Measurements from ENCODE around the gene SELENOT. TPM values are rescaled to one million over a fixed set of nuclear protein-coding genes. Genes with fewer than 3 reads are reported as not detected.

Gene SELENOT
- total and polyA plus RNA-seq, 7 experiments from 2014 or later, result 51.3 to 179 (median 92.1) TPM

GRCh38 chr3:150639262-150639661 lies 36.1 kb downstream of the SELENOT start:
- intact Hi-C loops (cut with micrococcal nuclease), result loop anchor here in 1 of 2 donors (5.0 to 10.0 kb wide), 2 partner anchors 37 to 226 kb away; partner anchors contain the start of gene SELENOT
- no peak overlapping the region for H3K4me3 Mint-ChIP-seq
- POLR2A ChIA-PET, result no interaction called here

DNA sequence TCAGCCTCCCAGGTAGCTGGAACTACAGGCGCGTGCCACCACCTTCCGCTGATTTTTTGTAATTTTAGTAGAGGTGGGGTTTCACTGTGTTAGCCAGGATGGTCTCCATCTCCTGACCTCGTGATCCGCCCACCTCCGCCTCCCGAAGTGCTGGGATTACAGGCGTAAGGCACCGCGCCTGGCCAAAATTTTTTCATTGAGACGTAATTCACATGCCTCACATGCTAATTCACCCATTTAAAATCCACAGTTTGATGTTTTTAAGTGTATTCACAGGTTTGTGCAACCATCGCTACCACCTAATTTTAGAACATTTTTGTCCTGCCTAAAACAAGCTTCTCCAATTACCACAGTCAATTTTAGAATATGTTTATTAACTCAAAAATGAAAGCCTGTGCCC lies 37.1 kb downstream of the SELENOT start:
- ATAC-seq (no peak), DNase-seq (no peak)
- peaks cover 8 to 10% of the 10 kb centered on the region in 2 donors for H3K4me1 ChIP-seq (ENCODE audit: control insufficient read depth in 2 of 2, insufficient read depth in 2 of 2, low read length in 2 of 2)
- no peaks in the 10 kb centered on the region for H3K27me3 ChIP-seq (ENCODE audit: control insufficient read depth in 2 of 2, insufficient read depth in 2 of 2, low read length in 2 of 2)
- intact Hi-C loops (cut with micrococcal nuclease), result no loop called here
- H3K27ac Mint-ChIP-seq, result no peak overlapping the region
- CTCF ChIA-PET, result no interaction called here
- H3K4me3 ChIP-seq (ENCODE audit: low read length), result no peak overlapping the region
- H3K27me3 Mint-ChIP-seq, result peaks cover 0 to 18% (median 8%) of the 10 kb centered on the region in 5 donors
- H3K4me1 Mint-ChIP-seq, result peaks cover 11 to 17% (median 16%) of the 10 kb centered on the region in 7 donors
- H3K36me3 Mint-ChIP-seq, result peaks cover 0 to 2% (median 0%) of the 10 kb centered on the region in 5 donors
- H3K36me3 ChIP-seq (ENCODE audit: control insufficient read depth in 2 of 3, insufficient read depth in 3 of 3, low read length in 3 of 3), result no peaks in the 10 kb centered on the region
- H3K9me3 Mint-ChIP-seq, result no peaks in the 10 kb centered on the region
- H3K9me3 ChIP-seq (ENCODE audit: control insufficient read depth in 2 of 3, low read length in 3 of 3), result no peaks in the 10 kb centered on the region
- no peak overlapping the region for H3K4me3 Mint-ChIP-seq
- no peak overlapping the region for H3K27ac ChIP-seq (ENCODE audit: low read depth, low read length)
- POLR2A ChIA-PET, result no interaction called here

More at GRCh38 chr3:150639262-150639661, 36.1 kb downstream of the SELENOT start:
- ATAC-seq (no peak), DNase-seq (no peak)
- Mint-ChIP-seq H3K9me3 (no peaks in the 10 kb centered on the region), H3K27ac (no peak overlapping the region), H3K36me3 (peaks cover 0 to under 1% (median 0%) of the 10 kb centered on the region in 5 donors), H3K27me3 (peaks cover 0 to 16% (median 8%) of the 10 kb centered on the region in 5 donors), H3K4me1 (peaks cover 12 to 26% (median 23%) of the 10 kb centered on the region in 7 donors)
- Histone ChIP-seq H3K36me3 (ENCODE audit: control insufficient read depth in 2 of 3, insufficient read depth in 3 of 3, low read length in 3 of 3) (no peaks in the 10 kb centered on the region), H3K27ac (ENCODE audit: low read depth, low read length) (no peak overlapping the region), H3K27me3 (ENCODE audit: control insufficient read depth in 2 of 2, insufficient read depth in 2 of 2, low read length in 2 of 2) (no peaks in the 10 kb centered on the region), H3K4me3 (ENCODE audit: low read length) (no peak overlapping the region), H3K9me3 (ENCODE audit: control insufficient read depth in 2 of 3, low read length in 3 of 3) (no peaks in the 10 kb centered on the region), H3K4me1 (ENCODE audit: control insufficient read depth in 2 of 2, insufficient read depth in 2 of 2, low read length in 2 of 2) (peaks cover 12 to 13% of the 10 kb centered on the region in 2 donors)
- CTCF ChIA-PET, result no interaction called here

DNA sequence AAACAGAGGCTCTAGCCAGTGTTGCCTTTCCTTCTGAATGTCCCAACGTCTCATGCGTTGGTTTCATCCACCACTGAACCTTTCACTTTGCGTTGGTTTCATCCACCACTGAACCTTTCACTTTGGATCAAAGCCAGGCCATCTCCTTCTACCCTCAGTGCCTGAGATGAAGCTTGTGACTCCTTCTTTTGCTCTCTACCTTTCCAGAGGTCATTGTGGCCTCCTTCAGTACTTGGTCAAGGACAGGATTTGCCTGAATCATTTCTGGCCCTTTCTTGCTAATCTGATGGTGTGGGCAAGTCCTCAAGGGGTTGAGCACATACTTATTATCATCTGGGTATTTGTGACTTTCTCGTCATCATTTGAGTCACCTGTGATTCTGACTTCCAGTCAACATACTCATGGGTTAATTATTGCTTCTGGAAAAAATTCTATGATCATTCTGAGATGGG lies 50.0 kb downstream of the SELENOT start:
- no peaks in the 10 kb centered on the region for H3K36me3 ChIP-seq (ENCODE audit: control insufficient read depth in 2 of 3, insufficient read depth in 3 of 3, low read length in 3 of 3)
- POLR2A ChIA-PET, result no interaction called here
- H3K27ac Mint-ChIP-seq, result no peak overlapping the region
- no peak overlapping the region for H3K4me3 Mint-ChIP-seq
- ATAC-seq (no peak), DNase-seq (no peak)
- H3K27me3 Mint-ChIP-seq, result peaks cover 0 to 26% (median 4%) of the 10 kb centered on the region in 5 donors
- no peaks in the 10 kb centered on the region for H3K27me3 ChIP-seq (ENCODE audit: control insufficient read depth in 2 of 2, insufficient read depth in 2 of 2, low read length in 2 of 2)
- no peak overlapping the region for H3K27ac ChIP-seq (ENCODE audit: low read depth, low read length)
- no peaks in the 10 kb centered on the region for H3K4me1 Mint-ChIP-seq
- CTCF ChIA-PET, result no interaction called here
- H3K4me3 ChIP-seq (ENCODE audit: low read length), result no peak overlapping the region
- H3K9me3 ChIP-seq (ENCODE audit: control insufficient read depth in 2 of 3, low read length in 3 of 3), result no peaks in the 10 kb centered on the region
- intact Hi-C loops (cut with micrococcal nuclease), result no loop called here
- no peaks in the 10 kb centered on the region for H3K4me1 ChIP-seq (ENCODE audit: control insufficient read depth in 2 of 2, insufficient read depth in 2 of 2, low read length in 2 of 2)
- H3K36me3 Mint-ChIP-seq, result peaks cover 0 to 6% (median 0%) of the 10 kb centered on the region in 5 donors
- no peaks in the 10 kb centered on the region for H3K9me3 Mint-ChIP-seq

DNA sequence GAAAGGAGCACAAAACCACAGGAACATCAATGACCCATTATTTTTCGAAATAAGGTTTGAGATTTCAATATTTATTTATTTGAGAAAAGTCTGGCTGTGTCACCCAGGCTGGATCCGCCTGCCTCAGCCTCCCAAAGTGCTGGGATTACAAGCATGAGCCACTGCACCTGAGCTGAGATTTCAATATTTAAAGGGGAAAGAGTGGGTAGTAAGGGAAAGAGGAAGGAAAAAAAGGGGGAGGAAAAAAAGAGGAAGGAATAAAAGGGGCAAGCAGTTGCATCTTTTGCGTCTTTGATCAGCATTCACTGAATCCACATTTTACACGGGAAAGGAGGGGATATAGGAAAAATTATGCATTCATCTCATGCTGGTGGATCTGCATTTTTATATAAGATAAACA lies 53.2 kb downstream of the SELENOT start:
- Mint-ChIP-seq H3K4me1 (no peaks in the 10 kb centered on the region), H3K27me3 (peaks cover 0 to 27% (median 10%) of the 10 kb centered on the region in 5 donors), H3K36me3 (peaks cover 0 to 6% (median 0%) of the 10 kb centered on the region in 5 donors), H3K9me3 (no peaks in the 10 kb centered on the region), H3K27ac (no peak overlapping the region), H3K4me3 (no peak overlapping the region)
- POLR2A ChIA-PET, result no interaction called here
- intact Hi-C loops (cut with micrococcal nuclease), result no loop called here
- Histone ChIP-seq H3K27me3 (ENCODE audit: control insufficient read depth in 2 of 2, insufficient read depth in 2 of 2, low read length in 2 of 2) (no peaks in the 10 kb centered on the region), H3K36me3 (ENCODE audit: control insufficient read depth in 2 of 3, insufficient read depth in 3 of 3, low read length in 3 of 3) (no peaks in the 10 kb centered on the region), H3K27ac (ENCODE audit: low read depth, low read length) (no peak overlapping the region), H3K9me3 (ENCODE audit: control insufficient read depth in 2 of 3, low read length in 3 of 3) (no peaks in the 10 kb centered on the region), H3K4me3 (ENCODE audit: low read length) (no peak overlapping the region), H3K4me1 (ENCODE audit: control insufficient read depth in 2 of 2, insufficient read depth in 2 of 2, low read length in 2 of 2) (no peaks in the 10 kb centered on the region)
- CTCF ChIA-PET, result no interaction called here
- no peak for ATAC-seq
- DNase-seq, result no peak

GRCh38 chr3:150662410-150663200 lies 59.5 kb downstream of the SELENOT start:
- H3K27ac ChIP-seq (ENCODE audit: low read depth, low read length), result no peak overlapping the region
- Mint-ChIP-seq H3K36me3 (peaks cover 0 to 3% (median 0%) of the 10 kb centered on the region in 5 donors), H3K4me1 (peaks cover 0 to 25% (median 10%) of the 10 kb centered on the region in 7 donors), H3K9me3 (peaks cover 0 to 2% (median 0%) of the 10 kb centered on the region in 11 donors), H3K27ac (no peak overlapping the region), H3K27me3 (peaks cover 5 to 29% (median 16%) of the 10 kb centered on the region in 5 donors), H3K4me3 (no peak overlapping the region)
- DNase-seq (no peak), ATAC-seq (no peak)
- intact Hi-C loops (cut with micrococcal nuclease), result no loop called here
- H3K27me3 ChIP-seq (ENCODE audit: control insufficient read depth in 2 of 2, insufficient read depth in 2 of 2, low read length in 2 of 2), result peaks cover 0 to 4% of the 10 kb centered on the region in 2 donors
- POLR2A ChIA-PET, result interaction anchor here (0.6 kb wide), 1 partner anchor 54 kb away, joined by 5 read pairs; no protein-coding TSS in a partner anchor
- H3K4me3 ChIP-seq (ENCODE audit: low read length), result no peak overlapping the region
- no peaks in the 10 kb centered on the region for H3K9me3 ChIP-seq (ENCODE audit: control insufficient read depth in 2 of 3, low read length in 3 of 3)
- no peaks in the 10 kb centered on the region for H3K4me1 ChIP-seq (ENCODE audit: control insufficient read depth in 2 of 2, insufficient read depth in 2 of 2, low read length in 2 of 2)
- no peaks in the 10 kb centered on the region for H3K36me3 ChIP-seq (ENCODE audit: control insufficient read depth in 2 of 3, insufficient read depth in 3 of 3, low read length in 3 of 3)
- CTCF ChIA-PET, result no interaction called here

- Mint-ChIP-seq H3K4me3 (no peak overlapping the region), H3K9me3 (peaks cover 0 to 2% (median 0%) of the 10 kb centered on the region in 11 donors), H3K27ac (no peak overlapping the region), H3K36me3 (peaks cover 0 to 3% (median 0%) of the 10 kb centered on the region in 5 donors), H3K4me1 (peaks cover 0 to 25% (median 10%) of the 10 kb centered on the region in 7 donors), H3K27me3 (peaks cover 5 to 33% (median 16%) of the 10 kb centered on the region in 5 donors)
- Histone ChIP-seq H3K9me3 (ENCODE audit: control insufficient read depth in 2 of 3, low read length in 3 of 3) (no peaks in the 10 kb centered on the region), H3K4me3 (ENCODE audit: low read length) (no peak overlapping the region), H3K27ac (ENCODE audit: low read depth, low read length) (no peak overlapping the region), H3K27me3 (ENCODE audit: control insufficient read depth in 2 of 2, insufficient read depth in 2 of 2, low read length in 2 of 2) (peaks cover 0 to 4% of the 10 kb centered on the region in 2 donors), H3K36me3 (ENCODE audit: control insufficient read depth in 2 of 3, insufficient read depth in 3 of 3, low read length in 3 of 3) (no peaks in the 10 kb centered on the region), H3K4me1 (ENCODE audit: control insufficient read depth in 2 of 2, insufficient read depth in 2 of 2, low read length in 2 of 2) (no peaks in the 10 kb centered on the region)
- ChIA-PET POLR2A (no interaction called here), CTCF (no interaction called here)
- intact Hi-C loops (cut with micrococcal nuclease), result no loop called here
- DNase-seq, result no peak
- no peak for ATAC-seq
These were observed 60.3 kb downstream of the SELENOT start for GRCh38 chr3:150663461-150663860.
